Ishikawa (cell line): ENCODE results near the gene CD34.

Source experiments
- EGR1 ChIP-seq: IDR thresholded peaks from 2 replicates; pipeline ENCODE4 v1.6.1; 2012
- RAD21 ChIP-seq: IDR thresholded peaks from 2 replicates; pipeline ENCODE4 v1.6.1; 2012; ENCODE audit warnings: low read depth
- REST ChIP-seq: IDR thresholded peaks from 2 replicates; pipeline ENCODE4 v1.6.1; 2012; ENCODE audit warnings: low read depth, mild to moderate bottlenecking
- TEAD4 ChIP-seq: IDR thresholded peaks from 2 replicates; pipeline ENCODE4 v1.6.1; 2012

- TF ChIP-seq REST, result no peak
- no peak for TF ChIP-seq EGR1
- TF ChIP-seq RAD21, result no peak
- TF ChIP-seq TEAD4, result no peak
These were observed 24.7 kb downstream of the CD34 start for GRCh38 chr1:207886227-207886626.
